Trophoblast cell (in vitro differentiated cells and primary cell): Measurements from ENCODE around the gene FADS6.

Experiments
- DNase-seq, 2 donors: peaks; one replicate each; pipeline ENCODE4 v3.0.0-alpha.2; 2016
- H2AFZ ChIP-seq: 2 replicates; pipeline ENCODE4 v1.6.1; 2013; ENCODE audit warnings: low read length, moderate library complexity, mild to moderate bottlenecking; ENCODE audit not compliant: insufficient read depth, poor library complexity
- H2AK5ac ChIP-seq: 2 replicates; pipeline ENCODE4 v1.6.1; 2013; ENCODE audit warnings: mild to moderate bottlenecking, low read length
- H2BK120ac ChIP-seq: 2 replicates; pipeline ENCODE4 v1.6.1; 2013; ENCODE audit warnings: low read length, mild to moderate bottlenecking, moderate library complexity; ENCODE audit not compliant: insufficient read depth, poor library complexity
- H2BK12ac ChIP-seq: 2 replicates; pipeline ENCODE4 v1.6.1; 2013; ENCODE audit warnings: mild to moderate bottlenecking, low read length, moderate library complexity
- H2BK5ac ChIP-seq: 2 replicates; pipeline ENCODE4 v1.6.1; 2013; ENCODE audit warnings: low read length, low read depth, moderate library complexity, mild to moderate bottlenecking; ENCODE audit not compliant: poor library complexity
- H3K14ac ChIP-seq: 2 replicates; pipeline ENCODE4 v1.6.1; 2013; ENCODE audit warnings: mild to moderate bottlenecking, low read length
- H3K18ac ChIP-seq: 2 replicates; pipeline ENCODE4 v1.6.1; 2013; ENCODE audit warnings: mild to moderate bottlenecking, low read length
- H3K23ac ChIP-seq: 2 replicates; pipeline ENCODE4 v1.6.1; 2013; ENCODE audit warnings: low read length
- H3K27ac ChIP-seq: 2 replicates; pipeline ENCODE4 v1.5.1; 2013; ENCODE audit warnings: low read depth, mild to moderate bottlenecking, inconsistent platforms, low read length, moderate library complexity
- H3K27me3 ChIP-seq: 2 replicates; pipeline ENCODE4 v1.6.1; 2013; ENCODE audit warnings: inconsistent platforms, mild to moderate bottlenecking, low read length, moderate library complexity; ENCODE audit not compliant: insufficient read depth
- H3K36me3 ChIP-seq, 2 experiments: 1 replicate in 1 of 2; 2 replicates in 1 of 2; pipeline ENCODE4 v1.6.1; 2013; ENCODE audit warnings: low read length in 2 of 2, mild to moderate bottlenecking in 2 of 2, moderate library complexity in 1 of 2; ENCODE audit not compliant: insufficient read depth in 2 of 2, control insufficient read depth in 1 of 2
- H3K4ac ChIP-seq: 2 replicates; pipeline ENCODE4 v1.6.1; 2013; ENCODE audit warnings: low read depth, mild to moderate bottlenecking, low read length, moderate library complexity
- H3K4me1 ChIP-seq, 2 experiments: 1 replicate in 1 of 2; 2 replicates in 1 of 2; pipeline ENCODE4 v1.6.1; 2013; ENCODE audit warnings: low read length in 2 of 2, mild to moderate bottlenecking in 2 of 2, moderate library complexity in 1 of 2; ENCODE audit not compliant: insufficient read depth in 2 of 2, control insufficient read depth in 1 of 2
- H3K4me2 ChIP-seq: 2 replicates; pipeline ENCODE4 v1.6.1; 2013; ENCODE audit warnings: inconsistent platforms, mild to moderate bottlenecking, low read length, moderate library complexity
- H3K4me3 ChIP-seq: 2 replicates; pipeline ENCODE4 v1.5.1; 2013; ENCODE audit warnings: mild to moderate bottlenecking, low read depth, low read length, inconsistent platforms
- H3K79me1 ChIP-seq: one replicate; pipeline ENCODE4 v1.6.1; 2013; ENCODE audit warnings: low read length
- H3K79me2 ChIP-seq: 2 replicates; pipeline ENCODE4 v1.6.1; 2013; ENCODE audit warnings: low read length, mild to moderate bottlenecking; ENCODE audit not compliant: control insufficient read depth, insufficient read depth, poor library complexity
- H3K9ac ChIP-seq: 2 replicates; pipeline ENCODE4 v1.6.1; 2013; ENCODE audit warnings: mild to moderate bottlenecking, low read length
- H3K9me3 ChIP-seq: 2 replicates; pipeline ENCODE4 v1.6.1; 2013; ENCODE audit warnings: low read depth, mild to moderate bottlenecking, control low read depth, inconsistent platforms, low read length; ENCODE audit not compliant: insufficient read depth
- H4K12ac ChIP-seq: 2 replicates; pipeline ENCODE4 v1.6.1; 2013; ENCODE audit warnings: low read depth, mild to moderate bottlenecking, low read length, moderate library complexity
- H4K8ac ChIP-seq: 2 replicates; pipeline ENCODE4 v1.6.1; 2013; ENCODE audit warnings: low read depth, mild to moderate bottlenecking, low read length, moderate library complexity
- H4K91ac ChIP-seq: one replicate; pipeline ENCODE4 v1.6.1; 2013; ENCODE audit warnings: low read depth, mild to moderate bottlenecking, low read length, moderate library complexity
- WGBS: extraction: QIAGEN DNeasy Blood & Tissue Kit; methylation state at CpG from one replicate; pipeline ENCODE4 v1.1.7; 2013; ENCODE audit warnings: missing lambda C conversion rate; ENCODE audit not compliant: insufficient read length, insufficient coverage; ENCODE audit errors: extremely low coverage; 5-methylcytosine and 5-hydroxymethylcytosine counted together

Gene FADS6

GRCh38 chr17:74881073-74881472 lies 12.4 kb downstream of the FADS6 start:
- WGBS, result no CpG with 5 or more reads among the region's 11 CpGs
- no peak overlapping the region for H3K27ac ChIP-seq
- H3K9me3 ChIP-seq, result no peaks in the 10 kb centered on the region
- H2AFZ ChIP-seq, result no peak overlapping the region
- H3K79me2 ChIP-seq, result no peaks in the 10 kb centered on the region
- no peak overlapping the region for H2BK120ac ChIP-seq
- H3K9ac ChIP-seq, result no peak overlapping the region
- no peak overlapping the region for H2BK5ac ChIP-seq
- no peak overlapping the region for H2AK5ac ChIP-seq
- H3K4me1 ChIP-seq, result no peaks in the 10 kb centered on the region
- H3K79me1 ChIP-seq, result no peaks in the 10 kb centered on the region
- H3K18ac ChIP-seq, result no peak overlapping the region
- no peak overlapping the region for H4K8ac ChIP-seq
- H3K4ac ChIP-seq, result no peak overlapping the region
- H3K27me3 ChIP-seq, result no peaks in the 10 kb centered on the region
- no peak overlapping the region for H4K12ac ChIP-seq
- H4K91ac ChIP-seq, result no peak overlapping the region
- no peak overlapping the region for H3K23ac ChIP-seq
- no peak overlapping the region for H3K4me3 ChIP-seq
- H3K4me2 ChIP-seq, result no peak overlapping the region
- H3K14ac ChIP-seq, result no peak overlapping the region
- no peak overlapping the region for H2BK12ac ChIP-seq
- DNase-seq, result no peak
- H3K36me3 ChIP-seq, result no peaks in the 10 kb centered on the region

GRCh38 chr17:74879308-74879707 lies 14.1 kb downstream of the FADS6 start:
- no peak overlapping the region for H4K8ac ChIP-seq
- no peak overlapping the region for H3K4me3 ChIP-seq
- H3K9ac ChIP-seq, result no peak overlapping the region
- no peak overlapping the region for H3K27ac ChIP-seq
- no peak overlapping the region for H3K4me2 ChIP-seq
- no peaks in the 10 kb centered on the region for H3K9me3 ChIP-seq
- no peak overlapping the region for H2BK120ac ChIP-seq
- no peaks in the 10 kb centered on the region for H3K4me1 ChIP-seq
- no peak overlapping the region for H4K91ac ChIP-seq
- WGBS, result no CpG with 5 or more reads among the region's 16 CpGs
- H4K12ac ChIP-seq, result no peak overlapping the region
- DNase-seq, result no peak
- H3K4ac ChIP-seq, result no peak overlapping the region
- no peak overlapping the region for H2AFZ ChIP-seq
- no peaks in the 10 kb centered on the region for H3K27me3 ChIP-seq
- H2AK5ac ChIP-seq, result no peak overlapping the region
- H3K23ac ChIP-seq, result no peak overlapping the region
- H2BK12ac ChIP-seq, result no peak overlapping the region
- H3K79me2 ChIP-seq, result no peaks in the 10 kb centered on the region
- H2BK5ac ChIP-seq, result no peak overlapping the region
- no peak overlapping the region for H3K14ac ChIP-seq
- H3K18ac ChIP-seq, result no peak overlapping the region
- H3K36me3 ChIP-seq, result no peaks in the 10 kb centered on the region
- no peaks in the 10 kb centered on the region for H3K79me1 ChIP-seq

GRCh38 chr17:74878658-74879057 lies 14.8 kb downstream of the FADS6 start:
- H3K23ac ChIP-seq, result no peak overlapping the region
- H4K12ac ChIP-seq, result no peak overlapping the region
- H3K14ac ChIP-seq, result no peak overlapping the region
- H3K9ac ChIP-seq, result no peak overlapping the region
- H3K4ac ChIP-seq, result no peak overlapping the region
- H2BK5ac ChIP-seq, result no peak overlapping the region
- H3K27ac ChIP-seq, result no peak overlapping the region
- H3K36me3 ChIP-seq, result no peaks in the 10 kb centered on the region
- no peaks in the 10 kb centered on the region for H3K79me2 ChIP-seq
- H2AK5ac ChIP-seq, result no peak overlapping the region
- H2BK12ac ChIP-seq, result no peak overlapping the region
- no peak overlapping the region for H3K4me3 ChIP-seq
- no peak for DNase-seq
- H2AFZ ChIP-seq, result no peak overlapping the region
- no peaks in the 10 kb centered on the region for H3K79me1 ChIP-seq
- no CpG with 5 or more reads among the region's 2 CpGs for WGBS
- peaks cover 0 to 3% of the 10 kb centered on the region in 2 experiments for H3K4me1 ChIP-seq
- no peak overlapping the region for H4K91ac ChIP-seq
- no peaks in the 10 kb centered on the region for H3K9me3 ChIP-seq
- H3K27me3 ChIP-seq, result no peaks in the 10 kb centered on the region
- no peak overlapping the region for H2BK120ac ChIP-seq
- H4K8ac ChIP-seq, result no peak overlapping the region
- no peak overlapping the region for H3K4me2 ChIP-seq
- H3K18ac ChIP-seq, result no peak overlapping the region

GRCh38 chr17:74877592-74878548 lies 15.6 kb downstream of the FADS6 start:
- Histone ChIP-seq H3K9ac (no peak overlapping the region), H2BK12ac (no peak overlapping the region), H2BK5ac (no peak overlapping the region), H3K4ac (no peak overlapping the region), H3K27ac (no peak overlapping the region), H3K4me2 (no peak overlapping the region), H3K18ac (no peak overlapping the region), H3K14ac (no peak overlapping the region), H2BK120ac (no peak overlapping the region), H3K4me1 (peaks cover 0 to 3% of the 10 kb centered on the region in 2 experiments), H4K91ac (no peak overlapping the region), H4K8ac (no peak overlapping the region), H3K9me3 (no peaks in the 10 kb centered on the region), H4K12ac (no peak overlapping the region), H3K79me1 (peaks cover 2% of the 10 kb centered on the region), H3K79me2 (no peaks in the 10 kb centered on the region), H3K36me3 (no peaks in the 10 kb centered on the region), H3K23ac (no peak overlapping the region), H3K27me3 (no peaks in the 10 kb centered on the region), H2AFZ (no peak overlapping the region), H3K4me3 (no peak overlapping the region), H2AK5ac (no peak overlapping the region)
- WGBS, result no CpG with 5 or more reads among the region's 19 CpGs
- peak; percentile 32 to 52 for DNase-seq
